Ectodermal cell (in vitro differentiated cells): ENCODE results near the gene TCEANC2.

ENCODE experiments used
- H3K27ac ChIP-seq: 2 replicates; pipeline ENCODE4 v1.7.0; 2013; ENCODE audit warnings: mild to moderate bottlenecking, low read depth, low read length; ENCODE audit not compliant: insufficient read depth, poor library complexity, severe bottlenecking
- H3K27me3 ChIP-seq: 2 replicates; pipeline ENCODE4 v1.7.0; 2013; ENCODE audit warnings: mild to moderate bottlenecking, low read length; ENCODE audit not compliant: insufficient read depth, control insufficient read depth, poor library complexity, severe bottlenecking
- H3K36me3 ChIP-seq: one replicate; pipeline ENCODE4 v1.7.0; 2013; ENCODE audit warnings: low read length; ENCODE audit not compliant: control insufficient read depth, insufficient read depth
- H3K4me1 ChIP-seq: one replicate; pipeline ENCODE4 v1.7.0; 2013; ENCODE audit warnings: low read length; ENCODE audit not compliant: control insufficient read depth, insufficient read depth
- H3K4me3 ChIP-seq: 2 replicates; pipeline ENCODE4 v1.7.0; 2013; ENCODE audit warnings: low read depth, low read length, control low read depth; ENCODE audit not compliant: insufficient read depth
- H3K9me3 ChIP-seq: 2 replicates; pipeline ENCODE4 v1.7.0; 2013; ENCODE audit warnings: mild to moderate bottlenecking, low read length, moderate library complexity; ENCODE audit not compliant: control insufficient read depth
- WGBS, 2 experiments: methylation state at CpG; one replicate each; pipeline ENCODE4 v1.1.7; 2013; ENCODE audit warnings: missing lambda C conversion rate in 2 of 2; 5-methylcytosine and 5-hydroxymethylcytosine counted together

TCEANC2 gene

GRCh38 chr1:54112705-54113368 is 59.4 kb downstream of the TCEANC2 start:
- H3K4me3 ChIP-seq = no peak overlapping the region
- no peak overlapping the region for H3K27ac ChIP-seq
- WGBS, 2 experiments = 87 to 89% methylated on average over 5 of the region's 5 CpGs
- no peaks in the 10 kb centered on the region for H3K9me3 ChIP-seq
- no peaks in the 10 kb centered on the region for H3K27me3 ChIP-seq
- H3K4me1 ChIP-seq = no peaks in the 10 kb centered on the region
- H3K36me3 ChIP-seq = no peaks in the 10 kb centered on the region

GRCh38 chr1:54114001-54114400 is 60.6 kb downstream of the TCEANC2 start:
- H3K27ac ChIP-seq = no peak overlapping the region
- no peaks in the 10 kb centered on the region for H3K27me3 ChIP-seq
- no peaks in the 10 kb centered on the region for H3K36me3 ChIP-seq
- no peak overlapping the region for H3K4me3 ChIP-seq
- WGBS, 2 experiments = 84 to 87% methylated on average over 4 of the region's 4 CpGs
- H3K9me3 ChIP-seq = no peaks in the 10 kb centered on the region
- H3K4me1 ChIP-seq = peaks cover 5% of the 10 kb centered on the region

- Histone ChIP-seq H3K4me3 (no peak overlapping the region), H3K36me3 (no peaks in the 10 kb centered on the region), H3K27me3 (no peaks in the 10 kb centered on the region), H3K4me1 (peaks cover 5% of the 10 kb centered on the region), H3K9me3 (no peaks in the 10 kb centered on the region), H3K27ac (no peak overlapping the region)
- WGBS, 2 experiments = 84 to 89% methylated on average over 6 of the region's 6 CpGs
Measured at GRCh38 chr1:54114955-54115354, 61.5 kb downstream of the TCEANC2 start.

- H3K36me3 ChIP-seq = no peaks in the 10 kb centered on the region
- H3K27ac ChIP-seq = no peak overlapping the region
- H3K27me3 ChIP-seq = no peaks in the 10 kb centered on the region
- peaks cover 5% of the 10 kb centered on the region for H3K4me1 ChIP-seq
- no peak overlapping the region for H3K4me3 ChIP-seq
- 93% methylated on average over 3 of the region's 3 CpGs for WGBS, 2 experiments
- H3K9me3 ChIP-seq = no peaks in the 10 kb centered on the region
Measured at GRCh38 chr1:54115520-54115919, 62.1 kb downstream of the TCEANC2 start.

DNA sequence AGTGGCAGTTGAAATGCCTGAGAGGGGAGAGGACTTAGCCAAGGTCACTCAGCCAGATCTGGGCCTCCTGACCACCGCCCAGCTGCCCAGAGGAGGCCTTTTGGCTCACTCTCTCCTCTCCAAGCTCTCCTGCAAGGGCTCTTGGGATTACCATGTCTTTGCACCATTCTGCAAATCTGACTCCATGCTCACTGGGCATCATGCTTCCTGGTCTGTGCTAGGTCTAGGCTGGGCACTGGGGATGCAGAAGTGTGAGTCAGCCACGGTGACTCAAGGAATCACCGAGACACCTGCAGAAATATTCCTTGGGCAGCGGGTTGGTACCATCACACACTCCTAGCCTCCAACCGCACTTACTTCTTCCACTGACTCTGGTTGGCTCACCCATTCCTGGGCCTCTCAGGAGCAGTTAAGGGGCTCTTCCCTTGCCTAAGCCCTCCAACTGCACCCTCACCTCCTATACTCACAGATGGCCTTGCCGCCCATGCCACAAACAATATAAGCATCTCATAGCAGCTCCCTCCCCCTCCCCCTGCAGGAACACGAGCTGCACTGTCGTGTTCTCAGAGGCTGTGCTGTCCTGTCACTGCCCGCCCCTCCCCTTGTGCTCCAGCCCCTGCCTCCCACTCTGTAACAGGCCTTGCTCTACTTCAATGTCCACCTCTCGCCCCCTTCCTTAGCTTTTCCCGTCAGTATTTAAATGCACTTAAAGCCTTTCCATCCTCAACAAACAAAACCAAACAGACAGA is 64.6 kb downstream of the TCEANC2 start:
- 69 to 72% methylated on average over 11 of the region's 11 CpGs for WGBS, 2 experiments
- H3K36me3 ChIP-seq = no peaks in the 10 kb centered on the region

GRCh38 chr1:54118704-54119103 is 65.3 kb downstream of the TCEANC2 start:
- H3K4me3 ChIP-seq = no peak overlapping the region
- peaks cover 16% of the 10 kb centered on the region for H3K27me3 ChIP-seq
- H3K36me3 ChIP-seq = no peaks in the 10 kb centered on the region
- WGBS, 2 experiments = 79 to 85% methylated on average over 8 of the region's 8 CpGs
- H3K27ac ChIP-seq = no peak overlapping the region
- no peaks in the 10 kb centered on the region for H3K9me3 ChIP-seq
- H3K4me1 ChIP-seq = peaks cover 5% of the 10 kb centered on the region

More for the DNA sequence above, 64.6 kb downstream of the TCEANC2 start:
- peaks cover 5% of the 10 kb centered on the region for H3K4me1 ChIP-seq
- H3K27me3 ChIP-seq = peaks cover 13% of the 10 kb centered on the region
- H3K4me3 ChIP-seq = no peak overlapping the region
- H3K27ac ChIP-seq = no peak overlapping the region
- H3K9me3 ChIP-seq = no peaks in the 10 kb centered on the region

DNA sequence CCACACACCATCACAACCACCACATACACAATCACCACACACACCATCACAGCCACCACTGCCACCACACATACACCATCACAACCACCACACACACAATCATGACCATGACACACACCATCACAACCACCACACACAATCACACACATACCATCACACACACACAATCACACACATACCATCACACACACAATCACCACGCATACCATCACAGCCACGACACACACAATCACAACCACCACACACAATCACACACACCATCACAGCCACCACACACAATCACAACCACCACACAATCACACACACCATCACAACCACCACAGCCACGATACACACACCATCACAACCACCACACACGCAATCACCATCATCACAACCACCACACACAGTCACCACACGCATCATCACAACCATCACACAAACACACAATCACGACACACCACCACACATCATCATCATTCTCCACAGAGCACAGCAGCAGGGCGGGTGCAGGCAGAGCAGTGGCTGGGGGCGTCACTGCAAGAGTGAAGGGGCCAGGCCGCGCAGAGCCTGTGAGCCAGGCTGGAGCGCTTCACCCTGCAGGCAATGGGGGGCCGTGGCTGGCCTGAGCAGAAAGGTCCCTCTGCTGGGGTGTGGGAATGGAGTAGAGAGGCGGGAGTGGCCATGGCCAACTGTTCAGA is 66.8 kb downstream of the TCEANC2 start:
- H3K27ac ChIP-seq = no peak overlapping the region
- WGBS, 2 experiments = 91 to 95% methylated on average over 13 of the region's 13 CpGs
- H3K36me3 ChIP-seq = no peaks in the 10 kb centered on the region
- peaks cover 16% of the 10 kb centered on the region for H3K27me3 ChIP-seq
- no peaks in the 10 kb centered on the region for H3K9me3 ChIP-seq
- H3K4me3 ChIP-seq = no peak overlapping the region
- peaks cover 5% of the 10 kb centered on the region for H3K4me1 ChIP-seq

- Histone ChIP-seq H3K4me3 (no peak overlapping the region), H3K4me1 (peaks cover 5% of the 10 kb centered on the region), H3K9me3 (no peaks in the 10 kb centered on the region), H3K36me3 (no peaks in the 10 kb centered on the region), H3K27ac (no peak overlapping the region), H3K27me3 (peaks cover 16% of the 10 kb centered on the region)
- WGBS, 2 experiments = 70 to 71% methylated on average over 33 of the region's 33 CpGs
Measured at GRCh38 chr1:54120698-54121481, 67.5 kb downstream of the TCEANC2 start.

- Histone ChIP-seq H3K4me3 (no peak overlapping the region), H3K4me1 (peaks cover 5% of the 10 kb centered on the region), H3K27me3 (peaks cover 16% of the 10 kb centered on the region), H3K36me3 (no peaks in the 10 kb centered on the region), H3K27ac (no peak overlapping the region), H3K9me3 (no peaks in the 10 kb centered on the region)
- 13 to 16% methylated on average over 36 of the region's 36 CpGs for WGBS, 2 experiments
Measured at GRCh38 chr1:54121482-54122134, 68.2 kb downstream of the TCEANC2 start.
